ENCODE measurements around the gene MLLT1. TPM values are rescaled to one million over a fixed set of nuclear protein-coding genes. Genes with fewer than 3 reads are reported as not detected.

Gene MLLT1
- total and polyA plus RNA-seq, 2 donors (not counting 1 experiment from before 2014, with no cell fraction given) = 19.4 to 40.2 TPM

DNA sequence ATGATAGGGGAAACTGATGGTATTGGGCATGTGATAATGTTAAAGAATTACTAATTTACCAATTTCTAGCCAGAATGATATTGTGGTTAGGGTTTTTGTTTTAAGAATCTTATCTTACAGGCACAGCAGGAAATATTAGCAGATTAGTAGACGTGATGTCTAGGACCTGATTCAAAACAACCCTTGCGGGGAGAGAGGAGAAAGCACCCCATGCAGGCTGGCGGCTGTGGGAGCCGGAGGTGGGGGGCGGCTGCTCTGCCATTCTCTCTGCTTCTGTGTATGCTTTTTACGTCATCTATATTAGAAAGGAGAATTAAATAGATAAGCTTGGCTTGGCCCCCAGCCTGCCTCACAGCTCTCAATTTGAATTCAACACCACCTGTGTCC is 41.5 kb downstream of the MLLT1 start:
- Mint-ChIP-seq H3K9me3 (ENCODE audit: insufficient read depth) (no peaks in the 10 kb centered on the region), H3K4me1 (peaks cover 25% of the 10 kb centered on the region), H3K27me3 (no peaks in the 10 kb centered on the region), H3K4me3 (no peak overlapping the region), H3K27ac (no peak overlapping the region)
- intact Hi-C loops (cut with micrococcal nuclease) = no loop called here
- DNase-seq (no peak), ATAC-seq (ENCODE audit: low read depth) (no peak)
- Histone ChIP-seq H3K4me2 (replicated peaks; ENCODE audit: low read depth, low read length, poor library complexity, severe bottlenecking) (no peak overlapping the region), H3K9me3 (ENCODE audit: control extremely low read depth in 1 of 3, control insufficient read depth in 2 of 3, insufficient read depth in 1 of 3, low read length in 2 of 3) (no peaks in the 10 kb centered on the region), H3K4me1 (ENCODE audit: control insufficient read depth in 2 of 2, insufficient read depth in 2 of 2, low read length in 2 of 2) (peaks cover 6 to 14% of the 10 kb centered on the region in 2 donors), H4K20me1 (ENCODE audit: control insufficient read depth, insufficient read depth, low read length, poor library complexity, severe bottlenecking) (peaks cover 97% of the 10 kb centered on the region), H3K36me3 (replicated peaks in 1 of 2; ENCODE audit: control extremely low read depth in 1 of 2, control insufficient read depth in 1 of 2, extremely low read depth in 1 of 2, insufficient read depth in 2 of 2, low read length in 1 of 2) (peaks cover 0 to 3% of the 10 kb centered on the region in 2 experiments), H3K27me3 (replicated peaks in 1 of 4; ENCODE audit: control extremely low read depth in 1 of 4, control insufficient read depth in 3 of 4, insufficient read depth in 4 of 4, low read length in 3 of 4) (no peaks in the 10 kb centered on the region), H2AFZ (ENCODE audit: insufficient read depth, low read depth, low read length, poor library complexity, severe bottlenecking) (no peak overlapping the region), H3K79me2 (ENCODE audit: control insufficient read depth, insufficient read depth, low read length) (peaks cover 96% of the 10 kb centered on the region), H3K27ac (ENCODE audit: low read length in 2 of 2) (no peak overlapping the region), H3K9ac (ENCODE audit: low read length) (no peak overlapping the region), H3K4me3 (ENCODE audit: control extremely low read depth in 1 of 5, extremely low read depth in 1 of 5, insufficient read depth in 1 of 5, low read depth in 2 of 5, low read length in 4 of 5) (no peak overlapping the region)
- ChIA-PET CTCF (interaction anchor here (1.1 kb wide), 1 partner anchor 20 kb away, joined by 3 read pairs; no protein-coding TSS in a partner anchor), POLR2A (no interaction called here)
- WGBS (ENCODE audit: insufficient coverage) = 95% methylated on average over 2 of the region's 6 CpGs
- no peak for TF ChIP-seq EZH2 (IDR thresholded peaks at IDR 0.05; ENCODE audit: borderline replicate concordance, insufficient read depth, low read depth, low read length, poor library complexity, severe bottlenecking)
- TF ChIP-seq, protein P1, sequence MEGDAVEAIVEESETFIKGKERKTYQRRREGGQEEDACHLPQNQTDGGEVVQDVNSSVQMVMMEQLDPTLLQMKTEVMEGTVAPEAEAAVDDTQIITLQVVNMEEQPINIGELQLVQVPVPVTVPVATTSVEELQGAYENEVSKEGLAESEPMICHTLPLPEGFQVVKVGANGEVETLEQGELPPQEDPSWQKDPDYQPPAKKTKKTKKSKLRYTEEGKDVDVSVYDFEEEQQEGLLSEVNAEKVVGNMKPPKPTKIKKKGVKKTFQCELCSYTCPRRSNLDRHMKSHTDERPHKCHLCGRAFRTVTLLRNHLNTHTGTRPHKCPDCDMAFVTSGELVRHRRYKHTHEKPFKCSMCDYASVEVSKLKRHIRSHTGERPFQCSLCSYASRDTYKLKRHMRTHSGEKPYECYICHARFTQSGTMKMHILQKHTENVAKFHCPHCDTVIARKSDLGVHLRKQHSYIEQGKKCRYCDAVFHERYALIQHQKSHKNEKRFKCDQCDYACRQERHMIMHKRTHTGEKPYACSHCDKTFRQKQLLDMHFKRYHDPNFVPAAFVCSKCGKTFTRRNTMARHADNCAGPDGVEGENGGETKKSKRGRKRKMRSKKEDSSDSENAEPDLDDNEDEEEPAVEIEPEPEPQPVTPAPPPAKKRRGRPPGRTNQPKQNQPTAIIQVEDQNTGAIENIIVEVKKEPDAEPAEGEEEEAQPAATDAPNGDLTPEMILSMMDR (IDR thresholded peaks at IDR 0.05) = no peak

DNA sequence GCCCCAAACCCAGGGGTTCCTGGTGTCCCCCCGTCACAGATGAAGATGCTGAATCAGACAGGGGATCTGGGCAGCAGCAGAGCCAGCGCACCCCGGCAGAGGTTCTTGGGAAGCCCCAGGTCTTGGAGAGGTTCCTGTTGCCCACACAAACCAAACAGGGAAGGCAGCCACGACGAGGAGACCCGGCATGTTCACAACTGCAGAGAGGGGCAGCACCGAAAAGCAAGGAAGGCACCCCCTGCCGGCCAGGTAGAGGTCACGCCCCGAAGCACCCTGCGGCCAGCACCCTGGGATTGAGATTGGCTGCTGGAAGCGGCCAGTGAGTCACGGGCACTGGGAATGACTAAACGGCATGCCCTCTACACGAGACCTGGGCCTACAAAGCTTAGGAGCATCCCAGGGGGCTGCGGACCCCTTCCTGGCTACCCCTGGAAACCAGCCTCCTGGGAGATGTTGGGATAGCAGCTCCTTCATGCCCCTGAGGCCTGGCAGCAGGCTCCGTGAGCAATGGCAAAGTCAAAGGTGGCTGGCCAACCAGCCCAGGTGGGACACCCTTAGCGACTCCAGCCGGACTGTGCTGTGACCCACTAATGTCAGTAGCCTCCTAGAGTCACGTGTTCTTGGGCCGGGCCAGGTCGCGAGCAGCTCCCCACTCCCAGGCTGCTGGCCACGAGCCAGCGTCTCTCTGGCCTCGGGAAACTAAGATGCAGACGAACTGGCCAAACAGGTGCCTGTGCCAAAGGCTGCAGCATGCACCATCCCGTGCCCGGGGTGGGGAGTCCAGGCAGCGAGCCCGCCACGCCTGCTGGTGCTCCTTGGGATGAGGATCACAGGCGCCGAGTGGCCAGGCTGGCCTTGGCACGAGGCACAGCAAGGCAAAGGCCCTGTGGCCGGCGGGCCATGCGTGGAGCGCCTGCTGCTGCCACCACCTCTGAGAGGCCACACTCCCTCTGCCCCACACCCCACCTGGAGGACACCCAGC is 43.2 kb downstream of the MLLT1 start:
- CTCF ChIA-PET = no interaction called here
- no peak for DNase-seq
- intact Hi-C loops (cut with micrococcal nuclease) = no loop called here
- POLR2A ChIA-PET = no interaction called here
- Histone ChIP-seq H3K4me2 (replicated peaks; ENCODE audit: low read depth, low read length, poor library complexity, severe bottlenecking) (no peak overlapping the region), H3K27me3 (replicated peaks in 1 of 4; ENCODE audit: control extremely low read depth in 1 of 4, control insufficient read depth in 3 of 4, insufficient read depth in 4 of 4, low read length in 3 of 4) (no peaks in the 10 kb centered on the region), H3K36me3 (replicated peaks in 1 of 2; ENCODE audit: control extremely low read depth in 1 of 2, control insufficient read depth in 1 of 2, extremely low read depth in 1 of 2, insufficient read depth in 2 of 2, low read length in 1 of 2) (no peaks in the 10 kb centered on the region), H2AFZ (ENCODE audit: insufficient read depth, low read depth, low read length, poor library complexity, severe bottlenecking) (no peak overlapping the region), H3K27ac (ENCODE audit: low read length in 2 of 2) (no peak overlapping the region), H3K4me1 (ENCODE audit: control insufficient read depth in 2 of 2, insufficient read depth in 2 of 2, low read length in 2 of 2) (peaks cover 4 to 12% of the 10 kb centered on the region in 2 donors), H4K20me1 (ENCODE audit: control insufficient read depth, insufficient read depth, low read length, poor library complexity, severe bottlenecking) (peaks cover 94% of the 10 kb centered on the region), H3K9ac (ENCODE audit: low read length) (no peak overlapping the region), H3K4me3 (ENCODE audit: control extremely low read depth in 1 of 5, extremely low read depth in 1 of 5, insufficient read depth in 1 of 5, low read depth in 2 of 5, low read length in 4 of 5) (no peak overlapping the region), H3K79me2 (ENCODE audit: control insufficient read depth, insufficient read depth, low read length) (peaks cover 96% of the 10 kb centered on the region), H3K9me3 (ENCODE audit: control extremely low read depth in 1 of 3, control insufficient read depth in 2 of 3, insufficient read depth in 1 of 3, low read length in 2 of 3) (no peaks in the 10 kb centered on the region)
- WGBS (ENCODE audit: insufficient coverage) = 97% methylated on average over 39 of the region's 39 CpGs
- no peaks in the 10 kb centered on the region for H3K9me3 Mint-ChIP-seq (ENCODE audit: insufficient read depth)
- peaks cover 29% of the 10 kb centered on the region for H3K4me1 Mint-ChIP-seq
- H3K27me3 Mint-ChIP-seq = no peaks in the 10 kb centered on the region
- TF ChIP-seq, protein P1 (IDR thresholded peaks at IDR 0.05) = no peak
- no peak for TF ChIP-seq EZH2 (IDR thresholded peaks at IDR 0.05; ENCODE audit: borderline replicate concordance, insufficient read depth, low read depth, low read length, poor library complexity, severe bottlenecking)
- no peak overlapping the region for H3K27ac Mint-ChIP-seq
- no peak overlapping the region for H3K4me3 Mint-ChIP-seq
- no peak for ATAC-seq (ENCODE audit: low read depth)

All from B cell (primary cell).